ENCODE measurements around the gene PSMB8.
"Not testable (repeated sequence)": the region's sequence is repeated elsewhere in the genome, so short reads cannot be mapped to it uniquely, and the experiment has no call there.

Gene PSMB8

GRCh38 chr6:32843979-32844838, at the start of gene PSMB8:
Gene PSMB8, minus strand, starts transcription at chr6:32844047. Its CDS starts 51 bp downstream, at chr6:32843996.
- DNase-seq (ENCODE audit: low spot score) = peak; percentile 86

DNA sequence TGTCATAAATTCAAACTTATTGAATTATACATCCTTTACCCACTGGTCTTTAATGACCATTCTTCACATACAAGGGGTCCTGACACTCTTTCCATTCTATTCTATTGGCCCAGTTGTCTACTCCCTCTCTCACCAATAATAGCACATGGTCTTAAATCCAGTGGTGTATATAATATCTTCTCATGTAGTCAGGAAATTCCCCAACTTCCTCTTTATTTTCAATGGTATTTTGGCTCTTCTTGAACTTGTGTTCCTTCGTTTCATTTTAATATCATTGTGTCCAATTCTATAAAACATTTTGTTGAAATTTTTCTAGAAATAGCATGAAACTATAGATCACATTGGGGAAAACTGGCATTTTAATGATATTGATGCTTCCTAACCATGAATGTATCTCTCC, 47.0 kb upstream of the PSMB8 start:
- no peak for DNase-seq (ENCODE audit: low spot score)

- DNase-seq (ENCODE audit: low spot score) = no peak
Observed at GRCh38 chr6:32889533-32889932, 45.7 kb upstream of the PSMB8 start.

DNA sequence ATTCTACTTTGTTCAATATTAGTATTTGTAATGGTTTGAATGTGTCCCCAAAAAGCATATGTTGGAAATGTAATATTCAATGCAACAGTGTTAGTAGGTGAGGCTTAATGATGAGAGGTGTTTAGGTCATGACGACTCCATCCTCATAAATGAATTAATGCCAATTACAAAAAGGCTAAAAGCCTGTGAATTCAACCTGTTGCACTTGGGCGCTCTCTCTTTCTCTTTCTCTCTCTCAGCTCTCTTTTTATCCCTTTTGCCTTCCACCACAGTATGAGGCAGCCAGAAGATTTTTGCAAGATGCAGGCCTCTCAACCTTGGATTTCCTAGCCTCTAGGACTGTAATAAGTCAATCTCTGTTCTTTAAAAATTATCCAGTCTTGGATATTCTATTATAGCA, 44.7 kb upstream of the PSMB8 start:
- DNase-seq (ENCODE audit: low spot score) = no peak

GRCh38 chr6:32887616-32888015, 43.8 kb upstream of the PSMB8 start:
- no peak for DNase-seq (ENCODE audit: low spot score)

DNA sequence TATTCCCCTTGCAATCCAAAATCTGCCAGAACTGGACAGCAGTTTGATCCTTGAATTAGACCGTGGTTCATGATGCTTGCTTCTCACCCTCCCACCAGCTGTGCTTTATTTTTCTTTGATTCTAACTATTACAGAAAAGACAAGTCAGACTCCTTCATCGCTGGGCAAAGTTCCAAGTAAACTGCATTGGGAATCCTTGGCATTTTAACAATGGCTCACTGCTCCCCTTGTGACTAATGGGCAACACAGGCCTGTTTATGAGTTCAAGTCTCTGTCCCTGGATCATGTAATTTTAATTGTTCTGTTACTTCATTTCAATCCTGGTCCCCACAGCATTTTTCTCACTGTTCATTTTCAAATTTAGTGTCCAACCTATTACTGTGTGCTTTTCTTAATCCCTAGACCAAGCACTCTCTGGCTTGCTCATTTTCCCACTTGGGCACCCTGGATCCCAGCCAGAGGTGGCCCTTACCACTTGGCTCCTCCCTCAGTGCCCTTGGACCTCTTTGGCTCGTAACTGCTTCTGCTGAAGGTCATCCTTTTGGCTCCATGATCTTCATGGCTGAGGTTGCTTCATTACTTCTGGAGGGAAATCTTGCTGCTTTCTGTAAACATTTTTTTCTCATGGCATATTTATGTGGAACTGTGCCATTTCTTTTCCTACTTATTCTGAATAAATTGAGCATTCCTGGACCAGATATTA, 43.0 kb upstream of the PSMB8 start:
- DNase-seq (ENCODE audit: low spot score) = no peak

DNA sequence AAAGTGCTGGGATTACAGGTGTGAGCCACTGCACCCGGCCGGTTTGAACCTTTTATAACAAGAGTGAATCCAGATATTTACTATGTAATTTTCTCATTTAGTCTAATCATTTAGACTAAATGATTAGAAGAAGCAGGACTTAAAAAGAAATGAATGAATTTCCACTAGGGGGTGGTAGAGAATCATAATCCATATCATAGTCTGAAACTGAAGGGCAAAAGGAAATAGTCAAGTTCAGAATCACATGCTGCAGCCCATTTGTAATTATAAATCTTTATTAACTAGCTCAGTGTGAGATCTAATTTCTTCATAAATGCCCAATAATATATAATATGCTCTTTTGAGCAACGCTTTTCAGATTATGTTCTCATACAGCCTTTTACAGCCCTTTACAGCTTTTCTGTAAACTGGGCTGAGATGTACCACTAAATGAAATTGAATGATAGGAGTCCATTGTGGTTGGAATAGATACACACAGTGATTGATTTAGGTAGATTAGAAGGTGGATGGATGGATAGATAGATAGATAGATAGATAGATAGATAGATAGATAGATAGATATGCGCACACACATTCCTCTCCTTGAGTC, 41.9 kb upstream of the PSMB8 start:
- DNase-seq (ENCODE audit: low spot score) = no peak

GRCh38 chr6:32883789-32884188, 39.9 kb upstream of the PSMB8 start:
- no peak for DNase-seq (ENCODE audit: low spot score)

GRCh38 chr6:32882879-32883250, 39.0 kb upstream of the PSMB8 start:
- DNase-seq (ENCODE audit: low spot score) = no peak

GRCh38 chr6:32880962-32881361, 37.1 kb upstream of the PSMB8 start:
- DNase-seq (ENCODE audit: low spot score) = not testable (repeated sequence)

- DNase-seq (ENCODE audit: low spot score) = no peak
Observed at GRCh38 chr6:32879691-32880090, 35.8 kb upstream of the PSMB8 start.

DNA sequence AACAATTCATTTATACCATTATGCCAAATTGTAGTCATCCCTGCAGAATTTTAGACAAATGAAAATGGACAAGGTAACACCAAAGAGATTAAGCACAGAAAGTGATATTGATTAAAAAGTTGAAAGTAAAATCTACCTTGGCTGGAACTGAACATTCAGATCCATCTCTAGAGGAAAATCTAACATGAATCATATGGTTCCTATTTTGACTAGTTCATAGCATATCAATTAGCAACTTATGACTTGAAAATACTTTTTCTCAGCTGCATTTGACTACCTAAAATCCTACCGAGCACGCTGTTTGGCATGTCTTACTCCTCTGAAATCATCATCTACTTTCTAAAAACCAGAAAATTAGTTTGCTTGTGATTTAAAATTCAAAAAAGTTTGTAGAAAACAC, 32.8 kb upstream of the PSMB8 start:
- no peak for DNase-seq (ENCODE audit: low spot score)

GRCh38 chr6:32873947-32874346, 30.1 kb upstream of the PSMB8 start:
- not testable (repeated sequence) for DNase-seq (ENCODE audit: low spot score)

DNA sequence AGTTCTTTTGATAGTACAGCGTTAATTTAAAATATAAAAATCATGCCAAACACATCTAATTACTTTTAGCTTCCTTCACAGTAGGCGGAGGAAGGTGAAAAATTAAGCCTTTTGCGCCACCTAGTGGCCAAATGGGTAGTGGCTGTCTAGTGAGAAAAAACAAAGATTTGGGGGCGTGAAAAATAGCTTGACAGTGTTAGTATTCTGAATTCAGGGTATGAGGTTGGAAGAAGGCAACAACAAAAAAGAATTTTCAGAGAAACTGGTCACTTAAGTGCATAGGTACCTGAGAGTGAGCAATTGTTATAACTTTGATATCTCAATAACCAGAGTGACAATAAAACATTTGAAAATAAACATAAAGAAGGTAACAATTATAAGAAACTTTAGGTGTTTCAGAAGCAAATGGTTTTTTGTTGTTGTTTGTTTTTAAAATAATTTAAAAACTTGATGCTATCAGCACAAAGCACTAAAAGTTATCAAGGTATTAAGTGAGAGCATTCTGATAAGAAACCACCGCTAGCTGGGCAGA, 24.5 kb upstream of the PSMB8 start:
- DNase-seq (ENCODE audit: low spot score) = peak; percentile 27

GRCh38 chr6:32867554-32868256, 23.9 kb upstream of the PSMB8 start:
- DNase-seq (ENCODE audit: low spot score) = no peak

DNA sequence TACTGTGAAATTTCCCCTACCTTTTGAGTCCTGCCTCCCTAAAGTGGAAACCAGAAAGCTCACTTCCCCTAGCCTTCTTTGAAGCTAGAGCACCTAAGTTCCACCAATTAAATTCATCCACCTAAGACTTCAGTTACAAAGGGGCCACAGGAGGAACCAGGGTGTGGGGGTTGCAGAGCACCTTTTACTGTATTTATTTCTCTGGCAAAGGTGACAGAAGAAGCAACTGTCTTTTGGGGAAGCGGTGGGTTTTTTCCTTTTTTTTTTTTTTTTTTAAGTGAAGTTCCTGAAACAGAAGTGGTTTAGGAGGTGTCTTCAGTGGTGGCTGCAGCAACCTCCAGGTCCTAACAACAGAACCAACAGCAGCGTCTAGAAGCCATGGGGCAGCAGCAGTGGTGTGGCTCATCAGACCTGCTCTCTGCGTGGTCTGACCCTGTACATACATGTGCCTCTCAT, 23.2 kb upstream of the PSMB8 start:
- DNase-seq (ENCODE audit: low spot score) = no peak

DNA sequence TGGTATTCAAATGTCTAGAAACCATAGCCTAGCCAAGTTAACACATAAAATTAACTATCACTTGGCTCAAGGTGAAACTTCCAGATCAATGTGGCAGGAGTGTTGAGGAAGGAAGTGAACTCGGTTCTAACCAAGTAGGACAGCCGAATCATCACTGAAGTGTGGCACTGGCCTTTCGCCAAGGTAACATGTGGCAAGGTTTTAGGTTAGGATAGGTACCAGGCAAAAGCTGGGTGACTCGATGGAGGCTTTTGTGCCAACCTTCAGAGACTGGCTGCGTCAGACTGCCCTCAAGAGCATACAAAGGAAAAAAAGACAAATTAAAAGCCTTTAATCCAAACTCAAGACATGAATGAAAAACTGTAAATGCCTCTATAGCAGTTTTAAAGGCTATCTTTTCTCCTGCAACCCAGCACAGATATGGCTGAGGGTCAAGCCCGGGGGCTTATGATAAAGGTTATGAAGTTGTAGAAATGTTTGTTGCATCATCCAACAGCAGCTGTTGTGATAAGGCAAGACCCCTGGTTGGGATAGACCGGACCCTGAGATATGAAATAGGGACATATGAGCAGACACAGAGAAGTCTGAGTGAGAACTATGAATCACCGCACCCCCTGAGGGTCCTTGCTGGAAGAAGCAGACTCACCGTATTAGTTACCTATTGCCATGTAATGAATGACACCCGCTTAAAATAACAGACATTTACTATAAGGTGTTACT, 22.0 kb upstream of the PSMB8 start:
- DNase-seq (ENCODE audit: low spot score) = no peak

GRCh38 chr6:32862725-32863124, 18.9 kb upstream of the PSMB8 start:
- no peak for DNase-seq (ENCODE audit: low spot score)

- DNase-seq (ENCODE audit: low spot score) = no peak
Observed at GRCh38 chr6:32860674-32861073, 16.8 kb upstream of the PSMB8 start.

GRCh38 chr6:32858194-32858593, 14.3 kb upstream of the PSMB8 start:
- no peak for DNase-seq (ENCODE audit: low spot score)

DNA sequence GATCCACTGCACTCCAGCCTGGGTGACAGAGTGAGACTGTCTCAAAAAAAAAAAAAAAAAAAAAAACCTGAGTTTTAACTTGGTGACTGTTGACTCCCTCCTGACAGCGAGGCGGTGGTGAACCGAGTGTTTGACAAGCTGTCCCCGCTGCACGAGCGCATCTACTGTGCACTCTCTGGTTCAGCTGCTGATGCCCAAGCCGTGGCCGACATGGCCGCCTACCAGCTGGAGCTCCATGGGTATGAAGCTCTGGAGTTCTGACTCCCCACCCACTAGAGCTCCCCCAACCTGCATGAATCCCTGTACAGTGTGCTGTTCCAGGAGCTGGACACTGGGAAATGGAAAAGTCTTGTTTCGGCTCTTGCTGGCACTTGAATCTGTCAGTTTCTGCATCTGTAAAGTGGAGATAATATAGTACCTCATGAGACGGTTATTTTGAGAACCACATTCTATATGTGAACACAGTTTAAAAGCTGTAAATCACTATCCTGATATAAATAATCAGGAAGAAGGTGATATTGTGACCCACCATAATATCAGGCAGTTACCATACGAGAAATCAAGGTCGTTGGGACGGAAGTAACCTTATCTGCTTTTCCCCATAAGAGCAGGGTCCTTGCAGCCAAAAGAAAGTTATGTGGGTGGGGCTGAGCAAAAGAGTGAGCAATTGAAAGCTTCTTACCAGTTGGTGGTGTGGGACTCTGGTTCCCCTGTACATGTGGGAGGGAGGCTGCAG, 13.5 kb upstream of the PSMB8 start:
- DNase-seq (ENCODE audit: low spot score) = no peak

Measured in HuH-7 (cell line).